Stimulated activated CD4-positive, alpha-beta T cell treated with anti-CD3 and anti-CD28 coated beads, Interleukin-2, amount 100 ng/mL, for 48 hours (primary cell): ENCODE results near the gene ACKR2.
A peak's percentile ranks its signal among the peaks of the same experiment; 100 is the strongest.
"Not testable (repeated sequence)": the region's sequence is repeated elsewhere in the genome, so short reads cannot be mapped to it uniquely, and the experiment has no call there.

Experiments
- DNase-seq, 2 donors: peaks; one replicate each; pipeline ENCODE4 v3.0.0-alpha.2; 2020

The ACKR2 gene

GRCh38 chr3:42802876-42803413, 6.3 kb upstream of the ACKR2 start:
- no peak for DNase-seq

- peak; percentile 18 to 27 for DNase-seq
Measured at GRCh38 chr3:42803414-42804105, 5.7 kb upstream of the ACKR2 start.

- DNase-seq, result peak; percentile 87 to 88
Measured at GRCh38 chr3:42804106-42804830, 5.0 kb upstream of the ACKR2 start, which contains the start of gene HIGD1A. Gene HIGD1A, minus strand, starts transcription at chr3:42804490. Its CDS starts 10,237 bp downstream, at chr3:42794253.

GRCh38 chr3:42804831-42805132, 4.5 kb upstream of the ACKR2 start:
- no peak for DNase-seq

- no peak for DNase-seq
Measured at GRCh38 chr3:42805141-42805821, 4.0 kb upstream of the ACKR2 start.

- DNase-seq, result no peak
Measured at GRCh38 chr3:42807929-42808328, 1.3 kb upstream of the ACKR2 start.

- not testable (repeated sequence) for DNase-seq
Measured at GRCh38 chr3:42810706-42811105, 1.5 kb downstream of the ACKR2 start.

- DNase-seq, result not testable (repeated sequence)
Measured at GRCh38 chr3:42811118-42811883, 2.1 kb downstream of the ACKR2 start.

GRCh38 chr3:42814246-42814645, 5.0 kb downstream of the ACKR2 start:
- no peak for DNase-seq

- no peak for DNase-seq
Measured at GRCh38 chr3:42814914-42815507, 5.8 kb downstream of the ACKR2 start.

- no peak for DNase-seq
Measured at GRCh38 chr3:42815826-42816225, 6.6 kb downstream of the ACKR2 start.

GRCh38 chr3:42819351-42819965, 10.2 kb downstream of the ACKR2 start:
- DNase-seq, result no peak

GRCh38 chr3:42820746-42821051, 11.5 kb downstream of the ACKR2 start:
- no peak for DNase-seq

- no peak for DNase-seq
Measured at GRCh38 chr3:42822828-42823227, 13.6 kb downstream of the ACKR2 start.

- no peak for DNase-seq
Measured at GRCh38 chr3:42823351-42823750, 14.1 kb downstream of the ACKR2 start.

- no peak for DNase-seq
Measured at GRCh38 chr3:42826141-42826540, 16.9 kb downstream of the ACKR2 start.

- DNase-seq, result no peak
Measured at GRCh38 chr3:42827023-42827422, 17.8 kb downstream of the ACKR2 start.

GRCh38 chr3:42827654-42828053, 18.4 kb downstream of the ACKR2 start:
- DNase-seq, result no peak

GRCh38 chr3:42829083-42829627, 19.9 kb downstream of the ACKR2 start:
- DNase-seq, result no peak

- no peak for DNase-seq
Measured at GRCh38 chr3:42829628-42830436, 20.6 kb downstream of the ACKR2 start.
